ENCODE measurements around the gene PDCD5.

DNA sequence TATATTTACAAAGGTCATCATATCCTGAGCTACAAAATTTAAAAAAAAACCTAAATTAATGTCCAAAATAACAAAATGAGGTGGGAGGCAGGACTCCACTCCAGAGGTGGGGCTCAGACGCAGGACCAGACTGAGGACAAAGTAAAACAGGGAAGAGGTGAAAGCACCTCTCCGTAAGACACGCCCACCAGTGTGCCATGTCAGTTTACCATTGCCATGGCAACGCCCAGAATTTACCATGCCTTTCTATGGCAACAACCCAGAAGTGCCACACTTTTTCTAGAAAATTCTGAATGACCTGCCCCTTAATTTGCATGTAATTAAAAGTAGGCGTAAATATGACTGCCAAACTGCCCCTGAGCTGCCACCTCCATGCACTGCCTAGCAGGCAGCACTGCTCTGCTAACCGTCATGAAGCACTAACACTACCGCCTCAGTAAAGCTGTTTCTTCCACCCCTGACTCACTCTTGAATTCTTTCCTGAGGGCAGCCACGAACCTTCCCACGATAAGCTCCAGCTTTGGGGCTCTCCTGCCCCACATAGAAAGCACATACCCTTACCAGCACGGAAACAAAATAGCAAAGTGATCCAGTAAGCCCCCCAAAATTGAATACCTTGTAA is 22.3 kb upstream of the PDCD5 start:
- TF ChIP-seq CTCF (IDR thresholded peaks at IDR 0.05) (no peak), SIN3A (IDR thresholded peaks at IDR 0.05; ENCODE audit: borderline replicate concordance, insufficient read depth, low read depth, low read length) (no peak)
